Stimulated activated CD4-positive, alpha-beta T cell treated with anti-CD3 and anti-CD28 coated beads, TNF-alpha, amount 100 ng/mL, for 24 hours (primary cell): ENCODE data around the gene SIRPG.
"Not testable (repeated sequence)": the region's sequence is repeated elsewhere in the genome, so short reads cannot be mapped to it uniquely, and the experiment has no call there.

ENCODE experiments used
- DNase-seq, 3 experiments: peaks; one replicate each; pipeline ENCODE4 v3.0.0-alpha.2; 2020; ENCODE audit warnings: low read depth in 3 of 3

Gene SIRPG

DNA sequence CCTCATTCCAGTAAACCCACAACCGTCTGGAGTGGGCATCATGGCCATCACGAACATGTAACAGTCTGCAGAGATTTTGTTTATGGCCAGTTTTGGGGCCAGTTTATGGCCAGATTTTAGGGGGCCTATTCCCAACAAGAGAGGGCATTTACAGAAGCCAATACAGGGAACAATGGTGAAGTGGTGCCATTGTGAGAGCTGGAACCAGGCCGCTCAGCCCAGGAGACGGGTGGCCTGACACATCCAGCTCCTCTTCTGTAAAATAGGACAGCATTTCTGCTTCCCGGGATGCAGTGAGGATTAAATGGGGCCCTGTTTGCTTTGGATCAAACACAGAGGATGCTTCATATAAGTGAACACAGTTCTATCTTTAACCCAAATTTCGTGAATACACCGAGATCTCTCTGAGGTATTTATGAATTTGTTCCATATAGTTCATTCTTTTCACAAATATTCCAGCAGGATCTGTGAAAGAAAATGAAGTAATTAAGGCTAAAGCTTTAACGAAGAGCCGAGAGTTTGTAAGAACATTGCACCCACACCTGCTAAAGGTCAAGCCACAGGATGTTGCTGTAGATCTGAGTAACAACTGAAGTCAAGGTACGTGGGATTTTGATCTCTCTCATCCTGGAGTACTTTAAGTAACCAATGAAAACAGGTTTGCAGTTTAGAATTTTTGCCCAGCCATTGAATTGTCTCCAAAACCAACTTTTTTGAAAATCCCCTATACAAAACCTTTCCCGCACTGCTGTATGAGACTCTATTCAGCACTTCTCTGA, 14.5 kb upstream of the SIRPG start:
- no peak for DNase-seq

- no peak for DNase-seq
Observed at GRCh38 chr20:1669304-1669703, 11.7 kb upstream of the SIRPG start.

- DNase-seq: no peak
Observed at GRCh38 chr20:1667502-1668085, 10.0 kb upstream of the SIRPG start.

- no peak for DNase-seq
Observed at GRCh38 chr20:1666802-1667201, 9.2 kb upstream of the SIRPG start.

- no peak for DNase-seq
Observed at GRCh38 chr20:1665345-1665744, 7.8 kb upstream of the SIRPG start.

DNA sequence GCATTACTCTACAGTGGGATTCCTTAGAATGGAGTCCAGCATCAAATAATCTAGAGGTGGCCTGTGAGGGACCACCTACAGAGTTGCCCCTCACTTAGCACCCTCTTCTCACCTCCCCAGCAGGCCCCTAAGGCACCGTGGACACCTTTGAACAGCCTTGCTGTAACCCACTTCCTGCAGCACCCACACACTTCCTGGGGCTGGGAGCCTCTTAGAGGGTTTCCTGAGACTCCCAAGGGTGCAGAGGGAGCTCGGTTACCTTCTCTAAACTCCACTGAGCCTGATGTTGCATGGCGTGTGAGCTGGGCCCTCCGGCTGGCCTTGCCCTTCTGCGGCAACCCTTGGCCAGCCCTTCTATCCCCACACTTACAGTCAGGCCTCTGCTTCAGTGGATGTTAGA, 7.3 kb upstream of the SIRPG start:
- DNase-seq: peak in 1 of 3 experiments; percentile 66

DNA sequence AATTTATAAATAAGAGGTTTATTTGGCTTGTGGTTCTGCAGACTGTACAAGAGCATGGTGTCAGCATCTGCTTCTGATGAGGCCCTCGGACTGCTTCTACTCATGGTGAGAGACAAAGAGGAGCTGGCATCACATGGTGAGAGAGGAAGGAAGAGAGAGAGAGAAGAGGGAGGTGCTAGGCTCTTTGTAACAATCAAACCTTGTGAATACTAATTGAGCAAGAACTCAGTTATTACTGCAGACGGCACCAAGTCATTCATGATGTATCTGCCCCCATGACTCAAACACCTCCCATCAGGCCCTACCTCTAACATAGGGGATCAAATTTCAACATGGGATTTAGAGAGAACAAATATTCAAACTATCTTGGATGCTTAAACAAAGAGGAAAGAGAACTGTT, 6.3 kb upstream of the SIRPG start:
- no peak for DNase-seq

DNA sequence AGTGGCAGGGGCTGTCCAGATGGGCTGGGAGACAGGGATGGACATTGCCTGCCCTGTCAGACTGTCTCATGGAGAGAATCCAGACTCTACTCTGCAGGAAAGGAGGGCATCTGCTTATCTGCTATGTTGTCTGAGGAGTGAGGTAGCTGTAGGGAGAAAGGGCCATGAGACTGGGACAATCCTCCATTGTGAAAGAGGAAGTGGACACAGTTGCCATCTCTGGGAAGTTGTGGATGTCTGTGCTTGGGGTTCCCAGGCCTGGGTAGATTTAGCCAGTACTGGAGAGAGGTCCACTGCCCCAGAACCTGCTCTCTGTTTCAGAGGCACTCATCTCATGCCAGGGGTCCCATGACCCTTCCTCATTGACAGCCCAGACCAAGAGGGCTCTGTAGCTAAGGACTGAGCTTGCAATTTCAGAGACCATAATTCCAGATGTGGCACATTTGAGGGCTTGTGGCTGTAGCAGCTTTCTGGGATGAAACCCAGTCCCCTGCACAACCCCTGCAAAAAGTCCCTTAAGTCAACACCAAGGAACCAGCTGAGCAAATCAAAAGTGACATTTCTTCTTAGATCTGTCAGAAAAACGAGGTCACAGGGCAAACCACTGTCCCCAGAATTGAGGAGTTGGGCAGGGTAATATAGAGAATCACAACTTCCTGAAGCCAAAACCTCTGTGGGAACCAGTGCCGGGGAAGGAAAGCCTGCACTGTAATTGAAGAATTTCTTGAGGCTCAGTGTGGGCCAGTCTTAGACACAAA, 4.1 kb upstream of the SIRPG start:
- DNase-seq: no peak

GRCh38 chr20:1660246-1660645, 2.7 kb upstream of the SIRPG start:
- no peak for DNase-seq

GRCh38 chr20:1656844-1657243, 735 bp downstream of the SIRPG start:
- DNase-seq: no peak

- DNase-seq: no peak
Observed at GRCh38 chr20:1654996-1655395, 2.6 kb downstream of the SIRPG start.

GRCh38 chr20:1652960-1653359, 4.6 kb downstream of the SIRPG start:
- DNase-seq: no peak

DNA sequence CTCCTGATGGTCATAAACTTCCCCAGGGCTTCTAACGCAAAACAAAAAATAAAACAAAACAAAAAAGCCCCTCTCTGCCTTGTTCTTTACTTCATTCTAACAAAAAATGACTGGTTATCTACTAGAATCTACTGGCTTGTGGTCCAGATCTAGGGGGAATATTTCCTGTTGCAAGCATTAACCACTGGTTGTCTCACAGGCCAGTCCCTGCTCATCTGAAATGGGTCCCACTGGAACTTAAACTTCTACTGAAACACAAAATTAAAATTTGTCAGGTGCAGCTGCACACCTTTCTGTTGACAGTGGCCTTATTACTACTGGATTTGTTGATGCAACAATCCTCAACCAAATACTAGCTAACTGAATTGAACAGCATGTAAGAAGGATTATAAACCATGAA, 5.5 kb downstream of the SIRPG start:
- no peak for DNase-seq

DNA sequence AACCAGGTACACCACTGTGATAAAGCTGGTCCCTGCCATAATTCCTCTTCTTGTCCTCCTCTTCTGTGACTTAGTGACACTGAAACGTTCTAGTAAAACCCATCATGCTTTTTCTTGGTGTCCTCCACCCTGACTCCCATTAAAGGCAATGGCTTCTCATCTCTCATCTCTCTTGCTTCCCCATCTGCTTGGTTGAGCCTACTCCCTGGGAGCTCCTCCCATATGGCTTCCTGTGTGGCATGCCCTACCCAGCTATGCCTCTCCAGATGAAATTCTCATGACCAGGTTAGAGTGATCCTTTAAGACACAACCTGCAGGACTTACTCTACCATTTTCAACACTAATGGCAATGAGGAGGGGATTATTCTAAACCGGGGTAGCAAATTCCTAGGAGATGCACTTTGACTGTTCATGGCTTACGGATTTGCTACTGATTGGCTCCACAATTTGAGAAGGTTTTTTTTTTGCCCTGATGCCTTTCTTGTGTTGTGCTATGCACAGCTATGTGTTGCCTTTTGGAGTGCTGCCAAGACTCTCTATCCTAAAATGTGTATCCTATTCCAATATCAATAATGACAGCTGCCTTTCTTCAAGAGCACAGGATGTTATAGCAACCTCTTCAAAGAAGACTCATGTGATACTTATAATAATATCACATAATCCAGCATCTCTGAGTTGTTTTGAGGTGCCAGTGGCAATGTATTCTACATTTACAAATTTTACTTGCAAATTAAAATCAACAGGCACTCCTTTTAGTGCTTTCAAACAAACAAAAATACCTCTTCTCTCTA, 6.1 kb downstream of the SIRPG start:
- no peak for DNase-seq

DNA sequence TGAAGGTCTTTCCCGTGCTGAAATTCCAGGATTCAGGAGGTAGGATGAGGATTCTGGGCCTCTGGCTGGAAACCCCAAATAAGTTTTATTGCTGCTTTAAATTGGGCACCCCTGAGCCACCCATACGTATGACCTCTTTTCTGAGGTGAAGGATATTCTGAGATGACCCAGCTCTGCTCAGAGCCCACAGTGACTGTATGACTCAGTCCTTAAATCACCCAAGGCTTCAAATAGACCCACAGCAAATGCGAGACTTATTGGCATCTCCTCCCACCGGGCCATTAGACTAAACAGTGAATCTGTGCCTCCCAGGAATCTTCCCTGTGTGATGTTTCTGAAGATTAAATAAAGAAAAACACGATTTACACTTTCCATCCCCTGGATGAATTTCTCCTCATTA, 9.5 kb downstream of the SIRPG start:
- no peak for DNase-seq

DNA sequence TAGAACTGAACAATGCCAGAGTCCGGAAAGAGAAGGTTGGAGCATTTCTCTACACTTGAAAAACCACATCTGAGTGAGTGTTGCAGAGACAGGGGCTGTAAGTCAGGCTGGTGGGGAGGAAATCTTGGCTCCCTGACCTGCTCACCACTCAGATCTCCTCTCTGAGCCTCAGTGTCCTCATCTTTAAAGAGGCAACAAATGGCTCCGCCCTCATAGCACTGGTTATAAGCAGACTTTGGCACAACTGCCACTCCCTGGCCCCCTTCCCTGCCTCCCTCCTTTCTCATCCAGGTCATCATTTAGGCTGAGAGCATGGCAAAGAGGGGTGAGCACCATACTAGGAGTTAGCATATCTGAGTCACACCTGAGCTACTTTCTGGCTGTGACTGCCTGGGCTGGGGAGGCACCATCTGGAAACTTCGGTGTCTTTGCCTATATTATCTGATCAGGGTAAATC, 10.6 kb downstream of the SIRPG start:
- peak in 1 of 3 experiments; percentile 28 for DNase-seq

DNA sequence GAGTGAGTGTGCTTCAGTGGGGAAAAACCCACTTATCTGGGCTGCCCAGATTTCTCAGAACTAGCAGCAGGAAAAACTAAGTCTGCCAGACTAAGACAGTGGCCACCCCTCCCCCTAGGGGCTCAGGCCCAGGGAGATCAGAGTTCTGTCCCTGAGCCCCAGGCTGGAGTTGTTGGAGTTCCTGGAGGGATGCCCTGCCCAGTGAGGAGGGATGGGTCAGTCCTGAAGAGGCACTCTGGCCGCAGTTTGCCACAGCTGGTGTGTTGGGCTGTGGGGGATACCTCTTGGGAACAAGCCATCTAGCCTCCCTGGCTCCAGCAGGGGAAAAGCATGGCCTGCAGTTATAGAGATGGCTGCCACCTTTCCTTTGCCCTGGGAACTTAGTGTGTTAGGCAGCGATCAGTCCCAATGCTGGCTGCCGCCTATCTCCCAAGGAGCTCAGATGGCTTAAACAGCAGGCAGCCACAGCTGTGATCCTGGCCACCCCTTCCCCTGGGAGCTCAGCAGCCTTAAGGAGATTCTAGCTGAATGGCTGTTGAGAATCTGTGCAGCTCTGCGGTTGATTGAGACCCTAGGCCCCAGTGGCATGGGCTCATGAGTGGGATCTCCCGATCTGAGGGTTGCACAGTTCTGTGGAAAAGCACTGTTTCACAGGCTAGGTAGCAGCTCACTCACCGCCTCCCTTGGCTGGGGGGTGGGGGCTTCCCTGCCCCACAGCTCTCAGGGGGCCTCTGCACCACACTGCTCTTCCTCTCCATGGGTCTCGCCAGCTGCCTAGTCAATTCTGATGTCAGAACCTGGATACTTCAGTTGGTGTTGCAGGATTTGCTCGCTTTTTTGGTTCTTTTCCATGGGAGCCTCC, 13.2 kb downstream of the SIRPG start:
- no peak for DNase-seq

GRCh38 chr20:1638643-1639042, 18.9 kb downstream of the SIRPG start:
- DNase-seq: not testable (repeated sequence)

GRCh38 chr20:1637755-1638154, 19.8 kb downstream of the SIRPG start:
- no peak for DNase-seq

DNA sequence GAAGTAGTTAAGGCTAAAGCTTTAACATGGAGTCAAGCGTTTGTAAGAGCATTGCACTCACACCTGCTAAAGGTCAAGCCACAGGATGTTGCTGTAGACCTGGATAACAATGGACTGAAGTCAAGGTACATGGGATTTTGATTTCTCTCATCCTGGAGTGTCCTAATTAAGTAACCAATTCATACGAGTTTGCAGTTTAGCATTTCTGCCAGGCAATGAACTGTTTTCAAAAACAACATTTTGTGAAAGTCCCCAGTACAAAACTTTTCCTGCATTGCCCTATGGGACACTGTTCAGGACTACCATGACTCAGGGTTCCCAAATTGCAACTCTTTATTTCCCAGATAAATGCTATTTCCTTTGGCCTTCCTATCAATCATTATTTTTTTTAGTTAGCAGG, 20.4 kb downstream of the SIRPG start:
- no peak for DNase-seq

DNA sequence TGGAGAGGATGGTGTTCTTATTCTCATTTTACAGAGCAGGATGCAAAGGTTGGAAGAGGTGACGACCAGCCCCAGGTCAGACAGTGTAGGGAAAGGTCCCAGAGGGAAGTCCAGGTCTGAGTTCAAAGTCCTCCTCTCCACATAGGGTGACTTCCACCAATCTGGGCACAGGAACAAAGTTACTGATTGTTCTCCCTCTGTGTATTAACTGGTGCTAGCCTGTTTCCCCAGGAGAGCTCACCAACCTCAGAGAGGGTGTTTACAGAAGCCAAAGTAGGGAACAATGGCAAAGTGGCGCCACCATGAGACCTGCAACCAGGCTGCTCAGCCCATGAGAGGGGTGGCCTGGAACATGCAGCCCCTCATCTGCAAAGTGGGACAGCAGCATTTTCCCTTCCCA, 21.0 kb downstream of the SIRPG start:
- no peak for DNase-seq
